Neuronal stem cell (in vitro differentiated cells): Measurements from ENCODE around the gene GCNT2.

Experiments
- DNase-seq: peaks from one replicate; pipeline ENCODE4 v3.0.0-alpha.2; 2013; ENCODE audit warnings: low spot score
- H2AFZ ChIP-seq: one replicate; pipeline ENCODE4 v1.6.1; 2013; ENCODE audit warnings: mild to moderate bottlenecking, low read length, inconsistent platforms
- H2AK5ac ChIP-seq: 2 replicates; pipeline ENCODE4 v1.6.1; 2013; ENCODE audit warnings: low read depth, mild to moderate bottlenecking, inconsistent platforms, low read length, moderate library complexity, mixed read lengths
- H2BK120ac ChIP-seq: 2 replicates; pipeline ENCODE4 v1.6.1; 2013; ENCODE audit warnings: low read depth, mild to moderate bottlenecking, inconsistent platforms, low read length, moderate library complexity, mixed read lengths
- H2BK12ac ChIP-seq: one replicate; pipeline ENCODE4 v1.6.1; 2013; ENCODE audit warnings: low read length, inconsistent platforms
- H2BK15ac ChIP-seq: 2 replicates; pipeline ENCODE4 v1.6.1; 2013; ENCODE audit warnings: mild to moderate bottlenecking, low read length, inconsistent platforms, mixed read lengths
- H2BK5ac ChIP-seq: one replicate; pipeline ENCODE4 v1.6.1; 2013; ENCODE audit warnings: inconsistent platforms, mild to moderate bottlenecking, low read length, moderate library complexity
- H3K14ac ChIP-seq: one replicate; pipeline ENCODE4 v1.6.1; 2013; ENCODE audit warnings: low read length, inconsistent platforms
- H3K18ac ChIP-seq: 2 replicates; pipeline ENCODE4 v1.6.1; 2013; ENCODE audit warnings: low read length, inconsistent platforms
- H3K23ac ChIP-seq: 2 replicates; pipeline ENCODE4 v1.6.1; 2013; ENCODE audit warnings: low read depth, mild to moderate bottlenecking, mixed read lengths, low read length, inconsistent platforms; ENCODE audit not compliant: poor library complexity
- H3K27ac ChIP-seq: replicated peaks from 3 replicates; pipeline ENCODE4 v1.5.1; 2013; ENCODE audit warnings: low read length, inconsistent platforms
- H3K27me3 ChIP-seq, 3 experiments: 2 replicates each; pipeline ENCODE4 v1.6.1; 2013; ENCODE audit warnings: low read length in 3 of 3, mild to moderate bottlenecking in 2 of 3, inconsistent platforms in 1 of 3, low read depth in 1 of 3, mixed read lengths in 1 of 3, moderate library complexity in 1 of 3; ENCODE audit not compliant: control insufficient read depth in 3 of 3, insufficient read depth in 3 of 3
- H3K36me3 ChIP-seq, 2 donors: replicated peaks in 1 of 2; 2 replicates each; pipeline ENCODE4 v1.6.1; 2013; ENCODE audit warnings: low read length in 2 of 2; ENCODE audit not compliant: control insufficient read depth in 2 of 2, insufficient read depth in 2 of 2
- H3K4ac ChIP-seq: 2 replicates; pipeline ENCODE4 v1.6.1; 2013; ENCODE audit warnings: inconsistent platforms, mild to moderate bottlenecking, low read length, moderate library complexity
- H3K4me1 ChIP-seq, 2 donors: 1 replicate in 1 of 2; 2 replicates in 1 of 2; pipeline ENCODE4 v1.6.1; 2013; ENCODE audit warnings: low read length in 2 of 2, low read depth in 1 of 2; ENCODE audit not compliant: control insufficient read depth in 2 of 2, insufficient read depth in 1 of 2
- H3K4me2 ChIP-seq: one replicate; pipeline ENCODE4 v1.6.1; 2013; ENCODE audit warnings: mild to moderate bottlenecking, low read length, inconsistent platforms; ENCODE audit not compliant: insufficient read depth, poor library complexity, severe bottlenecking
- H3K4me3 ChIP-seq, 2 donors: 2 replicates each; pipeline ENCODE4 v1.5.1; 2013; ENCODE audit warnings: low read length in 2 of 2, mild to moderate bottlenecking in 2 of 2, inconsistent platforms in 1 of 2, moderate library complexity in 1 of 2
- H3K79me1 ChIP-seq: one replicate; pipeline ENCODE4 v1.6.1; 2013; ENCODE audit warnings: low read depth, mild to moderate bottlenecking, inconsistent platforms, low read length, moderate library complexity
- H3K9ac ChIP-seq: one replicate; pipeline ENCODE4 v1.6.1; 2013; ENCODE audit warnings: mild to moderate bottlenecking, low read depth, low read length, inconsistent platforms; ENCODE audit not compliant: poor library complexity
- H3K9me3 ChIP-seq, 2 donors: replicated peaks in 1 of 2; 2 replicates each; pipeline versions ENCODE3 to v1.6.1; 2013; ENCODE audit warnings: low read length in 2 of 2, mild to moderate bottlenecking in 2 of 2, inconsistent platforms in 1 of 2, low read depth in 1 of 2, mixed read lengths in 1 of 2, moderate library complexity in 1 of 2; ENCODE audit not compliant: control insufficient read depth in 2 of 2, insufficient read depth in 1 of 2
- H4K8ac ChIP-seq: one replicate; pipeline ENCODE4 v1.6.1; 2013; ENCODE audit warnings: low read depth, mild to moderate bottlenecking, inconsistent platforms, low read length, moderate library complexity
- H4K91ac ChIP-seq: one replicate; pipeline ENCODE4 v1.6.1; 2013; ENCODE audit warnings: low read length, low read depth, mild to moderate bottlenecking, inconsistent platforms; ENCODE audit not compliant: poor library complexity
- WGBS, 2 donors: extraction: QIAGEN DNeasy Blood & Tissue Kit; methylation state at CpG; one replicate each; pipeline ENCODE4 v1.1.7; 2013; ENCODE audit warnings: missing lambda C conversion rate in 2 of 2, mixed read lengths in 1 of 2; ENCODE audit not compliant: insufficient read length in 2 of 2, insufficient replicate concordance in 1 of 2; ENCODE audit errors: extremely low coverage in 2 of 2; 5-methylcytosine and 5-hydroxymethylcytosine counted together

The GCNT2 gene

DNA sequence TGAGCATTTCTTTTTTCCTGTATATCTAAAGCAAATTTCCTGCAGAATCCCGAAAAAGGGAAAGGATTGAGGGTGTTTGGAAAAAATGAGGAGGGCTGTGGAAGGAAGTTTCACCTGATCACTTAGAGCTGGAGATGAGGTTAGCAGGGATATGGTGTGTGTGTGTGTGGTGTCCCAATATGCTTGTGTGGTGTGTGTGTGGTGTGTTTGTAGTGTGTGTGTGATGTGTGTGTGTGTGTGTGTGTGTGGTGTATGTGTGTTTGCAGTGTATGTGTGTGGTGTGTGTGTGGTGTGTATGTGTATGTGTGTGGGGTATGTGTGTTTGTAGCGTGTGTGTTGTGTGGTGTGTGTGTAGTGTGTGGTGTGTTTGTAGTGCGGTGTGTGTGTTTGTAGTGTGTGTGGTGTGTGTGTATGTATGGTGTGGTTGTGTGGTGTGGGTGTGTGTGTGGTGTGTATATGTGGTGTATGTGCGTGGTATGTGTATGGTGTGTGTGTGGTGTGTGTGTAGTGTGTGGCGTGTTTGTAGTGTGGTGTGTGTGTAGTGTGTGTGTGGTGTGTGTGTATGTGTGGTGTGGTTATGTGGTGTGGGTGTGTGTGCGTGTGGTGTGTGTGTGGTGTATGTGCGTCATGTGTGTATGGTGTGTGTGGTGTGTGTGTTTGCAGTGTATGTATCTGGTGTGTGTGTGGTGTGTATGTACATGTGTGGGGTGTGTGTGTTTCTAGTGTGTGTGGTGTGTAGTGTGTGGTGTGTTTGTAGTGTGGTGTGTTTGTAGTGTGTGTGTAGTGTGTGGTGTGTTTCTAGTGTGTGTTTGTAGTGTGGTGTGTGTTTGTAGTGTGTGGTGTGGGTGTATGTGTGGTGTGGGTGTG is 67.6 kb downstream of the GCNT2 start:
- WGBS, 2 donors = 100% methylated on average over 1 to 6 of the region's 7 CpGs
- Histone ChIP-seq H3K79me1 (peaks cover 8% of the 10 kb centered on the region), H3K9me3 (peaks cover 0 to 5% of the 10 kb centered on the region in 2 donors), H2BK5ac (no peak overlapping the region), H3K4ac (no peak overlapping the region), H3K4me1 (peaks cover 19 to 34% of the 10 kb centered on the region in 2 donors), H3K4me2 (peak overlapping the region; percentile 52), H3K36me3 (no peaks in the 10 kb centered on the region), H2AK5ac (no peak overlapping the region), H2BK15ac (no peak overlapping the region), H3K18ac (no peak overlapping the region), H3K4me3 (peak overlapping the region in 1 of 2 donors; percentile 73), H3K14ac (peak overlapping the region; percentile 85), H3K27ac (no peak overlapping the region), H2BK12ac (peak overlapping the region; percentile 51), H3K27me3 (no peaks in the 10 kb centered on the region), H3K9ac (peak overlapping the region; percentile 78), H4K91ac (peak overlapping the region; percentile 73), H4K8ac (peak overlapping the region; percentile 87), H2BK120ac (no peak overlapping the region), H2AFZ (no peak overlapping the region), H3K23ac (peak overlapping the region; percentile 8)
- no peak for DNase-seq

GRCh38 chr6:10589429-10589727 is 68.2 kb downstream of the GCNT2 start:
- no peak overlapping the region for H2BK15ac ChIP-seq
- H3K23ac ChIP-seq = no peak overlapping the region
- H2BK12ac ChIP-seq = no peak overlapping the region
- peaks cover 14 to 31% of the 10 kb centered on the region in 2 donors for H3K4me1 ChIP-seq
- H3K79me1 ChIP-seq = peaks cover 8% of the 10 kb centered on the region
- no peak overlapping the region for H3K4ac ChIP-seq
- no peak overlapping the region for H3K9ac ChIP-seq
- H4K91ac ChIP-seq = peak overlapping the region; percentile 73
- no peak overlapping the region for H2AFZ ChIP-seq
- H3K18ac ChIP-seq = no peak overlapping the region
- H4K8ac ChIP-seq = no peak overlapping the region
- no peak overlapping the region for H3K14ac ChIP-seq
- no peaks in the 10 kb centered on the region for H3K27me3 ChIP-seq
- H3K4me2 ChIP-seq = no peak overlapping the region
- no peak for DNase-seq
- H2AK5ac ChIP-seq = no peak overlapping the region
- peaks cover 0 to 5% of the 10 kb centered on the region in 2 donors for H3K9me3 ChIP-seq
- H2BK5ac ChIP-seq = no peak overlapping the region
- 100% methylated on average over 1 of the region's 2 CpGs; no CpG with 5 or more reads in 1 of the 2 donors for WGBS, 2 donors
- H3K27ac ChIP-seq = no peak overlapping the region
- H2BK120ac ChIP-seq = no peak overlapping the region
- no peaks in the 10 kb centered on the region for H3K36me3 ChIP-seq
- H3K4me3 ChIP-seq = peak overlapping the region in 1 of 2 donors; percentile 73

DNA sequence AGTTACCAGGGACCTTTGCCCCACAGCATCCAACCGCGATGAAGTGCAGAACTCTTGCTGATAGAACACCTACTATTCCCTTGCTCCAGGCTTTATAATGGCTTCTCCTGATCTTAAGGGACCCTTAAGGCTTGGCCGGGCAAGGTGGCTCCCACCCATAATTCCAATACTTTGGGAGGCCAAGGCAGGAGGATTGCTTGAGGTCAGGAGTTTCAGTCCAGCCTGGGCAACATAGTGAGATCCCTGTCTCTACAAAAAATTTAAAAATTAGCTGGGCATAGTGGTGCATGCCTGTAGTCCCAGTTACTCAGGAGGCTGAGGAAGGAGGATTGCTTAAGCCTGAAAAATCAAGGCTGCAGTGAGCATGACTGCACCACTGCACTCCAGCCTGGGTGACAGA is 68.8 kb downstream of the GCNT2 start:
- no peaks in the 10 kb centered on the region for H3K36me3 ChIP-seq
- H3K4me1 ChIP-seq = peaks cover 9 to 27% of the 10 kb centered on the region in 2 donors
- no peak overlapping the region for H2AK5ac ChIP-seq
- H2AFZ ChIP-seq = no peak overlapping the region
- peaks cover 8% of the 10 kb centered on the region for H3K79me1 ChIP-seq
- no peak overlapping the region for H3K14ac ChIP-seq
- no peak overlapping the region for H3K27ac ChIP-seq
- no peak overlapping the region for H3K23ac ChIP-seq
- H3K27me3 ChIP-seq = no peaks in the 10 kb centered on the region
- no peak overlapping the region for H2BK12ac ChIP-seq
- peaks cover 0 to 5% of the 10 kb centered on the region in 2 donors for H3K9me3 ChIP-seq
- H3K4me3 ChIP-seq = no peak overlapping the region
- no peak overlapping the region for H3K4ac ChIP-seq
- H4K91ac ChIP-seq = no peak overlapping the region
- H2BK5ac ChIP-seq = no peak overlapping the region
- no peak overlapping the region for H3K9ac ChIP-seq
- WGBS, 2 donors = no CpG with 5 or more reads among the region's 3 CpGs
- H2BK15ac ChIP-seq = no peak overlapping the region
- DNase-seq = no peak
- no peak overlapping the region for H4K8ac ChIP-seq
- no peak overlapping the region for H3K4me2 ChIP-seq
- no peak overlapping the region for H2BK120ac ChIP-seq
- no peak overlapping the region for H3K18ac ChIP-seq

DNA sequence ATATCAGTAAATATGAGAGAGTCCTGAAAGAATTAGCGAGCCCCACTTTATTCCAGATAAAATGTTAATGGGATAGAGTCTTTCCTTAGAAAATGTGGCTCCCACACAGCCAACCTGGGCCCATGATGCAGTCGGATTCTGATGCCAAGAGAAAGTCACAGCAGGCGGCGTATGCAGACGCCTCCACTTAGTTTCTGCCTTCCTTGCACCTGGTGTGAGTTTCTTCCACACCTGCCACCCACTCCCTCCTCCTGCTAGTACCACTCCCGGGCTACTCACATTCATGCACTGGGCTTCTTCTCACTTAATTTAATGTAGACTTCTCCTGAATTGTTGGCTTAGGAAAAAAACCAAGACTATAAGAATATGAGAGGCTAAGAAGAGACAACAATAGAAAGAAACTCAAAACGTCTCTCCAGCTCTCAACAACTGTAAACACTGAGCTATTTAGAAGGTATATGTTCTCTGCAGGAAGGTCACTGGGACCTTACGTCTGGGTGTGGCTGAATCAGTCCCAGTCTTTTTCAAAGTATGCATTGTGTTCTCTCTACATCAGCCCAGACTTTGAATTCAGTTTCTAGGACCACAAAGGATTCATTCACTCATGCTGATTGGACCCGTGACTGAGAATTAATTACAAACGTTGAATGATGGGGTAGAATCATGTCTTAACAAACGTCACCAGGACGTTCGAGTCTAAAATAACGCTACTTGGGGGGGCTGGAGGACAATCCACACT is 70.4 kb downstream of the GCNT2 start:
- H3K9me3 ChIP-seq = peaks cover 0 to 5% of the 10 kb centered on the region in 2 donors
- H3K9ac ChIP-seq = no peak overlapping the region
- no peaks in the 10 kb centered on the region for H3K36me3 ChIP-seq
- H2BK5ac ChIP-seq = no peak overlapping the region
- no peak overlapping the region for H3K27ac ChIP-seq
- H4K8ac ChIP-seq = no peak overlapping the region
- no peak overlapping the region for H3K4me3 ChIP-seq
- no peak for DNase-seq
- H3K14ac ChIP-seq = no peak overlapping the region
- H2BK120ac ChIP-seq = no peak overlapping the region
- H4K91ac ChIP-seq = no peak overlapping the region
- peaks cover 0 to 19% of the 10 kb centered on the region in 2 donors for H3K4me1 ChIP-seq
- no CpG with 5 or more reads among the region's 14 CpGs for WGBS, 2 donors
- H3K18ac ChIP-seq = no peak overlapping the region
- H2AFZ ChIP-seq = no peak overlapping the region
- H3K23ac ChIP-seq = no peak overlapping the region
- H3K79me1 ChIP-seq = peaks cover 8% of the 10 kb centered on the region
- no peak overlapping the region for H3K4me2 ChIP-seq
- H3K27me3 ChIP-seq = no peaks in the 10 kb centered on the region
- H2BK12ac ChIP-seq = no peak overlapping the region
- H2AK5ac ChIP-seq = no peak overlapping the region
- H3K4ac ChIP-seq = no peak overlapping the region
- H2BK15ac ChIP-seq = no peak overlapping the region
